ENCODE results near the gene INHBA.

INHBA gene

GRCh38 chr7:41700044-41700471, 2.8 kb downstream of the INHBA start:
- no peaks in the 10 kb centered on the region for H3K36me3 Mint-ChIP-seq
- H3K27me3 Mint-ChIP-seq = peaks cover 39% of the 10 kb centered on the region
- no peak overlapping the region for H3K27ac Mint-ChIP-seq
- peaks cover 7% of the 10 kb centered on the region for H3K4me1 Mint-ChIP-seq (ENCODE audit: low read depth)
- H3K9me3 Mint-ChIP-seq (ENCODE audit: low read depth) = no peaks in the 10 kb centered on the region
- H3K4me3 Mint-ChIP-seq = peak overlapping the region; percentile 35

GRCh38 chr7:41699516-41699915, 3.4 kb downstream of the INHBA start:
- peaks cover 41% of the 10 kb centered on the region for H3K27me3 Mint-ChIP-seq
- H3K36me3 Mint-ChIP-seq = no peaks in the 10 kb centered on the region

GRCh38 chr7:41698726-41699125, 4.2 kb downstream of the INHBA start:
- H3K9me3 Mint-ChIP-seq (ENCODE audit: low read depth) = no peaks in the 10 kb centered on the region
- H3K4me1 Mint-ChIP-seq (ENCODE audit: low read depth) = peaks cover 2% of the 10 kb centered on the region
- H3K36me3 Mint-ChIP-seq = no peaks in the 10 kb centered on the region
- no peak overlapping the region for H3K4me3 Mint-ChIP-seq
- H3K27ac Mint-ChIP-seq = no peak overlapping the region
- H3K27me3 Mint-ChIP-seq = peaks cover 41% of the 10 kb centered on the region

More at GRCh38 chr7:41699516-41699915, 3.4 kb downstream of the INHBA start:
- Mint-ChIP-seq H3K27ac (no peak overlapping the region), H3K4me1 (ENCODE audit: low read depth) (peaks cover 5% of the 10 kb centered on the region), H3K9me3 (ENCODE audit: low read depth) (no peaks in the 10 kb centered on the region), H3K4me3 (no peak overlapping the region)

DNA sequence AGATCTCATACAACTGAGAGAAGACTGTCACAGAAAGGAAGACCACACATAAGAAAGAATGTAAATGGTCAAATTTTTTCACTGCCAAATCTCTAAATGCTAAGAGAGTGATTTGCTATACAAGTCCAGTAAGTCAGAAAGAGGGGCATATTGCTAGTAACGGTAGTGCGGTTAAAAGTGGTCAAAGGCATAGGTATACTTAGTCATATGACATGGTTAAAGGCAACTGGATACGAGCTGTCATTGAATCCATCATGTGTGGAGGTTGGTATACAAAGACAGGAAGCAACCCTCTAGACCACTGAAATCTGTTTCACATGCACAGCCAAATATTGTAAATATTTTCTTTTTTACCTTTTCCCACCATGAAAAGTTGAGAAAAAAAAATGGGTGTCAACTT, 4.8 kb downstream of the INHBA start:
- Mint-ChIP-seq H3K4me3 (no peak overlapping the region), H3K36me3 (no peaks in the 10 kb centered on the region), H3K4me1 (ENCODE audit: low read depth) (peaks cover 2% of the 10 kb centered on the region), H3K27me3 (peaks cover 41% of the 10 kb centered on the region), H3K27ac (no peak overlapping the region), H3K9me3 (ENCODE audit: low read depth) (no peaks in the 10 kb centered on the region)

DNA sequence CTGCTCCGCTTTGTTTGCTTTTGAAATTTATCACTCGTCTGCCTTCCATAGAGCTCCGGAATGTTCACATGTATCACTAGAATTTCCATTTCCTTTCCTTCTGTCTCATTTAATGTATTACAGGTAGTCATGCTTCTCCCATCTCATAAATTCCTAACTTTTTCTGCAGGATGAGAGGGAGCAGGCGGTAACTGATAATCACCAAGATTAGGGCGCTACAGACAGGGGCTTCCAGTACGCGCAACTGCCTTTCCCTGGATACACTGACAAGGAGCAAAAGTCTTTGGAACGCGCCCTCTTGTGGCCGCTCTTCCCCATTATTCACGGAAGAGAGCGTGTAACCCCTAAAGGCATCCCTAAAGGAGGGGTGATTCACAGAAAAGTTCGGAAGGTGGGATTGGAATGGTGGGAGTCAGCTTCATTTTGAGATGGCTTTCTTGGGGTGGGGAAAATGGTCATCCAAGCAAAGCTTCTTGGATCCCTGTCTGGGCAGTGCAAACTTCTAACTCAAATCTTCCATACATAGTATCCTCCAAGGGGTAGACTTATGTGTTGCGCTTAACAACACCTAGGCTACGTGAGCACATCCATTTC, 6.5 kb downstream of the INHBA start:
- no peaks in the 10 kb centered on the region for H3K36me3 Mint-ChIP-seq
- no peak overlapping the region for H3K27ac Mint-ChIP-seq
- no peak overlapping the region for H3K4me3 Mint-ChIP-seq
- H3K9me3 Mint-ChIP-seq (ENCODE audit: low read depth) = no peaks in the 10 kb centered on the region
- H3K27me3 Mint-ChIP-seq = peaks cover 36% of the 10 kb centered on the region
- H3K4me1 Mint-ChIP-seq (ENCODE audit: low read depth) = peaks cover 2% of the 10 kb centered on the region

DNA sequence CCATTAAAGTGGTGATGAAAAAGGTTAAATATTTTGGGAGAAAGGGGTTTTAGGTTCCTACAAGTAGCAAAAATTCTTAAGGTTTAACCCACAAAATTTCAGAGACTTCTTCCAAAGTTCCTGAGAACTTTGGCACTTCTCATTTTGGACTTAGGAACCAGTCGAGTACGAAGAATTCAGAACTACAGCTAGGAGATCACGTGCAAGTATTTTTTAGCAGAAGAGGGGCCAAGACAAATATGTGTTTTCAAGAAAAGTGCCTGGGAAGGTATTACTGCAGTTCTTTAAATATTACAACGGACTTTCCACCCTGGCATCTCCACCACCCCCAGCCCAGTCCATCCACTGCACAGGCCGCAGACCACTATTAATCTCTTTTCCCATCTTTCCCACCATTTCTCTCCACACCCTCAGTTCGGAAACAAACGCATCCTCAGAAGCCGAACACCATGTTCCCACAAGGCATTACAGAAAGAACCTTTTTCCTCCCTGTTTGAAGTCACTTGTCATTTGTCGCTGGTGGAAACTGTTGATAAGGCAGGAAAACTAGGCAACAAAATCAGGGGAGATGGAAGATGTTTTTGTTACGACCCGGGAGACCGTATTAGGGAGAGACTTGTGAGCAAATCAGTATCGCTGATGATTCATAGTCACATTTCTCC, 7.1 kb downstream of the INHBA start:
- Mint-ChIP-seq H3K36me3 (no peaks in the 10 kb centered on the region), H3K4me1 (ENCODE audit: low read depth) (peaks cover 2% of the 10 kb centered on the region), H3K27me3 (peaks cover 33% of the 10 kb centered on the region), H3K9me3 (ENCODE audit: low read depth) (no peaks in the 10 kb centered on the region), H3K4me3 (no peak overlapping the region), H3K27ac (no peak overlapping the region)

DNA sequence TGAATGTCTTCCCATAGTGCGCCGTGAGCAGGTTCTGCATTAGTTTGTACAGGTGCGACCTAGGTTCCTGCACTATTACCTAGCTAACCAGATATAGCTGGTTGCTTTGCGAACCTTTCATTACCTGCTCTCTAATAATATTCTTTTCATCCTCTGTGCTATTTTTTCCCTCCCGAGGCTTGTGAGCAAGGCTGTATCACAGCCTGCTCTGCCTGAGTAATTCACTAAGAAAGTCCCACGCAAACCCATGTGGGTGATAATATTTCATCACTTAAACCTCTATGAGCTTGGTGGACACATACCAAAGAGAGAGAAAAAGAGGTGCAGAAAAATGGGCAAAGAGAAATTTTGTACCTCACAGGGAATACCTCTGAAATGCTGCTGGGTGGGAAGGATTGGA, 8.4 kb downstream of the INHBA start:
- no peaks in the 10 kb centered on the region for H3K4me1 Mint-ChIP-seq (ENCODE audit: low read depth)
- peaks cover 30% of the 10 kb centered on the region for H3K27me3 Mint-ChIP-seq
- no peaks in the 10 kb centered on the region for H3K9me3 Mint-ChIP-seq (ENCODE audit: low read depth)
- no peak overlapping the region for H3K4me3 Mint-ChIP-seq
- no peak overlapping the region for H3K27ac Mint-ChIP-seq
- H3K36me3 Mint-ChIP-seq = no peaks in the 10 kb centered on the region

DNA sequence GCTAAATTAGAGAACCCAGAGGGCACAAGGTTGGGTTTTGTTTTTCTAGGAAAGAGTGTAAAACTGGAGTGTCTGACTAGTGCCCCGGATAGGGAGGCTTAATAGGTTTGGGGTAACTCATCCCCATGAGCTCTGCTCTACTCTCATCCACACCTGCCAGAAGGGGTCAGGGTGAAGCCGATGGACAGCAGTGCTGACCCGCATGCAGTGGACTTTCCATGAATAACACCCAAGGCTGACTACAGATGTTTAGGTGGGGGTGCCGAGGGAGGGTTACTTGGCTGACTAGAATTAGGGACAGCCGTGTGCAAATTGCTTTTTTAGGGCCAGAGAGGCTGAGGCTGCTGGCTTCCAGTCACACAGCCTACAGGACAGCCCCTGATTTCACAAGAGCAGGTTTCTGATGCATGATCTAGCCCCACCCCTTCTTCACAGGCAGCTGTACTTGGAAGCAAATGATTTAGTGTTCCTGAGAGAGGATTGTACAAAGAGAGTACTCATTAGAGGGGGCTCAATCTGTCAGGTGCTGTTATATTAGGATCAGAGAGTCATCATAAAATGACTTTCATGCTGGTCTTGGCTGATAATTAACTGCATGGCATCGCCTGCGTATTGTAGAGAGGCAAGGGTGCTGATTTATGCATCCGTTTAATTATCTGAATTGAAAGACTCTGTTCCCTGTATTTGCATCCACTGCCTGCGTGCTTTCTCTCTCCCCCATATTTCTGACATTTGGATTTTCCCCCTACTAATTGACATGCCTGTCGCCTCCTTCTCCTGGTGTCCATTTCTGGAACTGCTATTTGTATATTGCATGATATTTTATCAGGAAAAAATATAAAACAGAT, 9.5 kb downstream of the INHBA start:
- H3K27ac Mint-ChIP-seq = no peak overlapping the region
- no peaks in the 10 kb centered on the region for H3K9me3 Mint-ChIP-seq (ENCODE audit: low read depth)
- no peaks in the 10 kb centered on the region for H3K4me1 Mint-ChIP-seq (ENCODE audit: low read depth)
- H3K4me3 Mint-ChIP-seq = no peak overlapping the region
- no peaks in the 10 kb centered on the region for H3K36me3 Mint-ChIP-seq
- peaks cover 24% of the 10 kb centered on the region for H3K27me3 Mint-ChIP-seq

GRCh38 chr7:41692251-41692650, 10.6 kb downstream of the INHBA start:
- no peak overlapping the region for H3K4me3 Mint-ChIP-seq
- H3K27me3 Mint-ChIP-seq = peaks cover 15% of the 10 kb centered on the region
- no peak overlapping the region for H3K27ac Mint-ChIP-seq
- H3K36me3 Mint-ChIP-seq = no peaks in the 10 kb centered on the region
- no peaks in the 10 kb centered on the region for H3K9me3 Mint-ChIP-seq (ENCODE audit: low read depth)
- H3K4me1 Mint-ChIP-seq (ENCODE audit: low read depth) = no peaks in the 10 kb centered on the region

- H3K27ac Mint-ChIP-seq = no peak overlapping the region
- H3K36me3 Mint-ChIP-seq = no peaks in the 10 kb centered on the region
- H3K4me3 Mint-ChIP-seq = no peak overlapping the region
- H3K9me3 Mint-ChIP-seq (ENCODE audit: low read depth) = no peaks in the 10 kb centered on the region
- peaks cover 13% of the 10 kb centered on the region for H3K27me3 Mint-ChIP-seq
- no peaks in the 10 kb centered on the region for H3K4me1 Mint-ChIP-seq (ENCODE audit: low read depth)
These were observed 11.4 kb downstream of the INHBA start for GRCh38 chr7:41691286-41692190.

DNA sequence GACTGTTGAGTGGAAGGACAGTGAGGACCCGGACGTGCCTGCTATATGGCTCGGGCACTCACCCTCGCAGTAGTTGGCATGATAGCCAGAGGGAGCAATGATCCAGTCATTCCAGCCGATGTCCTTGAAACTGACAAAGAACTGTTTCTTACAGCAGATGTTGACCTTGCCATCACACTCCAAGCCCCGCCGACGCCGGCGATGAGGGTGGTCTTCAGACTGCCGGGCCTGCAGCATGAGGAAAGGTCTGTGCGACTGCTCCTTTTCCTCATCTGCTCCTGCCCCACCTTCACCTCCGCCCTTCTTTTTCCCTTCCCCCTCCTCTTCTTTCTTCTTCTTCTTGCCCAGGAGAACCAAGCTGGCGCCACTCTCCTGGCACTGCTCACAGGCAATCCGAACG, 13.1 kb downstream of the INHBA start:
- Mint-ChIP-seq H3K4me1 (ENCODE audit: low read depth) (no peaks in the 10 kb centered on the region), H3K27ac (no peak overlapping the region), H3K9me3 (ENCODE audit: low read depth) (no peaks in the 10 kb centered on the region)

DNA sequence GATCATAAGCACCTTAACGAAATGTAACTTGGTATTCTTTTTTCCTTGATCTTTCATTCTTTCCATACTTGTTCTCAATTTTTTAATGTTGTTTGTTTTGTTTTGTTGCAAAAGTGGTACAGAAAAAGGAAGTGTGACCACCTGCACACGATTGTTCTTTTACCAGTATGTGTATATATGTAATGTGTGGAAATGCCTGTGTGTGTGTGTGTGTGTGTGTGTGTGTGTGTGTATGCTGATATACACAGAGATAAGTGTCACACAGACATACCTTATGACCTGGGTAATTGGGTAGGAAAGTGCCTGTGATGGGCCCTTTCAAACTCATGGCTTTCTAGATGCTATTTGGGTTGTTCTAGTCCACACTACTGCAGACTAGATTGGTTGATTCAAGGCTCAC, 14.0 kb downstream of the INHBA start:
- Mint-ChIP-seq H3K36me3 (no peaks in the 10 kb centered on the region), H3K27ac (no peak overlapping the region), H3K4me3 (no peak overlapping the region), H3K27me3 (no peaks in the 10 kb centered on the region), H3K9me3 (ENCODE audit: low read depth) (no peaks in the 10 kb centered on the region), H3K4me1 (ENCODE audit: low read depth) (no peaks in the 10 kb centered on the region)

More for the DNA sequence above, 13.1 kb downstream of the INHBA start:
- Mint-ChIP-seq H3K27me3 (peaks cover 4% of the 10 kb centered on the region), H3K4me3 (no peak overlapping the region), H3K36me3 (no peaks in the 10 kb centered on the region)

GRCh38 chr7:41688012-41688625, 14.8 kb downstream of the INHBA start:
- H3K4me3 Mint-ChIP-seq = no peak overlapping the region
- H3K36me3 Mint-ChIP-seq = no peaks in the 10 kb centered on the region
- no peak overlapping the region for H3K27ac Mint-ChIP-seq
- no peaks in the 10 kb centered on the region for H3K4me1 Mint-ChIP-seq (ENCODE audit: low read depth)
- H3K9me3 Mint-ChIP-seq (ENCODE audit: low read depth) = no peaks in the 10 kb centered on the region
- H3K27me3 Mint-ChIP-seq = no peaks in the 10 kb centered on the region

- peaks cover 1% of the 10 kb centered on the region for H3K27me3 Mint-ChIP-seq
- H3K4me3 Mint-ChIP-seq = no peak overlapping the region
- no peaks in the 10 kb centered on the region for H3K9me3 Mint-ChIP-seq (ENCODE audit: low read depth)
These were observed 17.2 kb downstream of the INHBA start for GRCh38 chr7:41685684-41686083.

More at GRCh38 chr7:41685684-41686083, 17.2 kb downstream of the INHBA start:
- Mint-ChIP-seq H3K36me3 (no peaks in the 10 kb centered on the region), H3K4me1 (ENCODE audit: low read depth) (no peaks in the 10 kb centered on the region), H3K27ac (no peak overlapping the region)
